Keratinocyte (primary cell): ENCODE measurements around the gene EYS. TPM values are rescaled to one million over a fixed set of nuclear protein-coding genes. Genes with fewer than 3 reads are reported as not detected.

Experiments
- DNase-seq: peaks from one replicate; pipeline ENCODE4 v3.0.0-alpha.2; 2011; ENCODE audit warnings: low read depth, missing footprints, low spot score
- FAIRE-seq: peaks from 2 replicates; lab custom pipeline; 2011; peaks lifted over from hg19 to GRCh38; lab: Jason Lieb, UNC
- H2AFZ ChIP-seq: 2 replicates; pipeline ENCODE4 v1.6.0; 2012; ENCODE audit warnings: low read length, control low read depth, inconsistent platforms; ENCODE audit not compliant: control insufficient read depth
- H3K27ac ChIP-seq: 2 replicates; pipeline ENCODE4 v1.5.1; 2011; ENCODE audit warnings: low read length; ENCODE audit not compliant: control insufficient read depth, insufficient read depth
- H3K27me3 ChIP-seq: 3 replicates; pipeline ENCODE4 v1.6.0; 2011; ENCODE audit warnings: low read length; ENCODE audit not compliant: control insufficient read depth, insufficient read depth; ENCODE audit errors: extremely low read depth
- H3K36me3 ChIP-seq, 2 experiments: 2 replicates in 1 of 2; 3 replicates in 1 of 2; pipeline ENCODE4 v1.5.1; 2011; ENCODE audit warnings: low read length in 2 of 2, mild to moderate bottlenecking in 1 of 2; ENCODE audit not compliant: control insufficient read depth in 2 of 2, insufficient read depth in 2 of 2; ENCODE audit errors: extremely low read depth in 1 of 2
- H3K4me1 ChIP-seq: 3 replicates; pipeline ENCODE4 v1.5.1; 2011; ENCODE audit warnings: low read length; ENCODE audit not compliant: control insufficient read depth, insufficient read depth; ENCODE audit errors: extremely low read depth
- H3K4me2 ChIP-seq: 3 replicates; pipeline ENCODE4 v1.6.0; 2011; ENCODE audit warnings: low read depth, low read length; ENCODE audit not compliant: control insufficient read depth, insufficient read depth; ENCODE audit errors: extremely low read depth
- H3K4me3 ChIP-seq, 3 experiments: fragments of 200-600 bp in 1 of 3; sonication (generic) in 1 of 3; 2 replicates in 2 of 3; 3 replicates in 1 of 3; pipeline ENCODE4 v1.5.1; 2011 to 2016; ENCODE audit warnings: low read length in 3 of 3, mild to moderate bottlenecking in 3 of 3, control low read depth in 2 of 3, inconsistent platforms in 1 of 3, low read depth in 1 of 3, mixed read lengths in 1 of 3, mixed run types in 1 of 3, moderate library complexity in 1 of 3; ENCODE audit not compliant: control insufficient read depth in 2 of 3, insufficient read depth in 2 of 3; ENCODE audit errors: extremely low read depth in 1 of 3
- H3K79me2 ChIP-seq: 2 replicates; pipeline ENCODE4 v1.6.0; 2012; ENCODE audit warnings: low read length; ENCODE audit not compliant: control insufficient read depth, insufficient read depth
- H3K9ac ChIP-seq: 3 replicates; pipeline ENCODE4 v1.6.0; 2011; ENCODE audit warnings: low read length; ENCODE audit not compliant: control insufficient read depth, insufficient read depth; ENCODE audit errors: extremely low read depth
- H3K9me1 ChIP-seq: 3 replicates; pipeline ENCODE4 v1.6.0; 2011; ENCODE audit warnings: low read length; ENCODE audit not compliant: control insufficient read depth, insufficient read depth; ENCODE audit errors: extremely low read depth
- H3K9me3 ChIP-seq: 2 replicates; pipeline ENCODE4 v1.5.1; 2012; ENCODE audit warnings: low read depth, low read length; ENCODE audit not compliant: control insufficient read depth
- H4K20me1 ChIP-seq: 3 replicates; pipeline ENCODE4 v1.6.0; 2011; ENCODE audit warnings: low read length; ENCODE audit not compliant: control insufficient read depth, insufficient read depth; ENCODE audit errors: extremely low read depth
- EZH2 ChIP-seq: IDR thresholded peaks from one replicate; pipeline ENCODE4 v1.6.1; 2012; ENCODE audit warnings: inconsistent platforms, mild to moderate bottlenecking, low read length, moderate library complexity
- dilution Hi-C: fragments of 300-500 bp; cut with MboI; formaldehyde crosslinking; loops from one replicate; pipeline ENCODE4 v1.7.0; 2020; ENCODE audit warnings: low sequenced_read_pairs; ENCODE audit not compliant: extremely low pct_ligation_motif_present
- polyA plus RNA-seq, 5 experiments: library from polyadenylated mRNA; depleted of rRNA in 3 of 5; stranded (reverse) in 3 of 5; stranded (forward) in 1 of 5; unstranded in 1 of 5; fragments of >200 nt; gene quantifications; 1 replicate in 1 of 5; 2 replicates in 3 of 5; 3 replicates in 1 of 5; pipeline versions ENCODE4 v1.2.1 to v1.2.3, GENCODE V29; 2011 to 2012; ENCODE audit warnings: missing spikeins in 2 of 5, low read depth in 1 of 5, low replicate concordance in 1 of 5
- TF ChIP-seq, protein P1 (sequence below), 3 experiments: IDR thresholded peaks in 1 of 3; conservative IDR thresholded peaks in 1 of 3; optimal IDR thresholded peaks in 1 of 3; 2 replicates in 2 of 3; 3 replicates in 1 of 3; pipeline versions ENCODE3 to v1.5.1; 2011; ENCODE audit warnings: low read length in 3 of 3, mild to moderate bottlenecking in 3 of 3, moderate library complexity in 2 of 3, control low read depth in 1 of 3, inconsistent platforms in 1 of 3; ENCODE audit not compliant: insufficient read depth in 2 of 3; ENCODE audit errors: extremely low read depth in 1 of 3

Gene EYS
- polyA plus RNA-seq, 1 donor (not counting 4 experiments of a cell fraction or from before 2014, with no cell fraction given), result 0.34 TPM

DNA sequence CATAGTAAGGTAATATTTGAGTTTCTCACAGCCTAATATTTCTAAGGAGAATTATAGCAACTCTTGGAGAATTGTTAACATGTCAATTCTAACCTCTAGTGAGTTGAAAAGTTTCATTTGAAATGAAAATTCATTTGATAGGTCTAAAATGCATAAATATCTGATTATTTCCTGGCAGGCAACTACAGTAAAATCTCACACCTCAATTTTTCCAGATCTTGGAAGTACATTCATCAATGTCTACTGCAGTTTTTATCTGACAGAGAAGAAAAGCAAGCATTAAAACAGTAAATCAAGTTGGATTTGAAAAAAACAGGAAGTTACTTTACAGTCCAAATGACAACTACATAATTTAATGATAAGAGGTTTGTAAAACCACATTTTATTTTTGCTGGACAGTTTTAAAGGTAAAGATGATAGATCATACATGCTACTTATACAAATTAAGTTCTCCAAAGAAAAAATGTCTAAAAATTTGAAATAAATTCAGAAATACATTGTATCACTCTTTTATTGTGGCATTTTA lies 631.3 kb downstream of the EYS start:
- no peaks in the 10 kb centered on the region for H3K9me1 ChIP-seq
- no peaks in the 10 kb centered on the region for H3K27me3 ChIP-seq
- no peak overlapping the region for H3K9ac ChIP-seq
- TF ChIP-seq, protein P1, sequence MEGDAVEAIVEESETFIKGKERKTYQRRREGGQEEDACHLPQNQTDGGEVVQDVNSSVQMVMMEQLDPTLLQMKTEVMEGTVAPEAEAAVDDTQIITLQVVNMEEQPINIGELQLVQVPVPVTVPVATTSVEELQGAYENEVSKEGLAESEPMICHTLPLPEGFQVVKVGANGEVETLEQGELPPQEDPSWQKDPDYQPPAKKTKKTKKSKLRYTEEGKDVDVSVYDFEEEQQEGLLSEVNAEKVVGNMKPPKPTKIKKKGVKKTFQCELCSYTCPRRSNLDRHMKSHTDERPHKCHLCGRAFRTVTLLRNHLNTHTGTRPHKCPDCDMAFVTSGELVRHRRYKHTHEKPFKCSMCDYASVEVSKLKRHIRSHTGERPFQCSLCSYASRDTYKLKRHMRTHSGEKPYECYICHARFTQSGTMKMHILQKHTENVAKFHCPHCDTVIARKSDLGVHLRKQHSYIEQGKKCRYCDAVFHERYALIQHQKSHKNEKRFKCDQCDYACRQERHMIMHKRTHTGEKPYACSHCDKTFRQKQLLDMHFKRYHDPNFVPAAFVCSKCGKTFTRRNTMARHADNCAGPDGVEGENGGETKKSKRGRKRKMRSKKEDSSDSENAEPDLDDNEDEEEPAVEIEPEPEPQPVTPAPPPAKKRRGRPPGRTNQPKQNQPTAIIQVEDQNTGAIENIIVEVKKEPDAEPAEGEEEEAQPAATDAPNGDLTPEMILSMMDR (optimal IDR thresholded peaks at IDR 0.05 in 1 of 3, IDR thresholded peaks at IDR 0.05 in 1 of 3, conservative IDR thresholded peaks at IDR 0.05 in 1 of 3; ENCODE audit: extremely low read depth in 1 of 3, insufficient read depth in 2 of 3, low read length in 3 of 3), result no peak
- TF ChIP-seq EZH2, result no peak
- no peaks in the 10 kb centered on the region for H3K36me3 ChIP-seq
- no peaks in the 10 kb centered on the region for H4K20me1 ChIP-seq
- H3K9me3 ChIP-seq, result no peaks in the 10 kb centered on the region
- dilution Hi-C loops, result no loop called here
- no peak overlapping the region for H3K27ac ChIP-seq
- no peak overlapping the region for H2AFZ ChIP-seq
- no peak overlapping the region for H3K4me3 ChIP-seq
- FAIRE-seq (no peak), DNase-seq (no peak)
- no peak overlapping the region for H3K4me2 ChIP-seq
- H3K4me1 ChIP-seq, result no peaks in the 10 kb centered on the region
- H3K79me2 ChIP-seq, result no peaks in the 10 kb centered on the region

DNA sequence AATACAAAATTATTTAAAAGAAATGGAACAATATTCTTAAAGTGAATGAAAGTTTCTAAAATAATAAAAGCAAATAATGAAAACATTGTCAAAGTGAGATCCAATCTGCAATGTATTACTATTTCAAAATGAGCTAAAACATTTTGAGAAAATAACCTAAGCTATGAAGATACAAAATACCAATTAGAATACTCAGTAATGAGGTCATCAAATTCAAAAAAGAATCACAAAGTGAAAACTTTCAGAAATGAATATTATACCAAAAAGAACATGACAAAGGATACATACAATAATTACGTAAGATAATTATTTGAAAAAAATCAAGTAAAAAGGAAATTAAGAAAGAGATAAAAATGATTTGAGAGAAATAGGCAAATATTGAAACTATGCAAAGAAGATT lies 634.5 kb downstream of the EYS start:
- Histone ChIP-seq H3K4me3 (no peak overlapping the region), H3K27ac (no peak overlapping the region), H3K4me2 (no peak overlapping the region), H2AFZ (no peak overlapping the region), H4K20me1 (no peaks in the 10 kb centered on the region), H3K36me3 (no peaks in the 10 kb centered on the region), H3K9me3 (no peaks in the 10 kb centered on the region), H3K27me3 (no peaks in the 10 kb centered on the region), H3K9ac (no peak overlapping the region), H3K9me1 (no peaks in the 10 kb centered on the region), H3K79me2 (no peaks in the 10 kb centered on the region), H3K4me1 (no peaks in the 10 kb centered on the region)
- no peak for DNase-seq
- FAIRE-seq, result no peak
- dilution Hi-C loops, result no loop called here
- TF ChIP-seq, protein P1 (optimal IDR thresholded peaks at IDR 0.05 in 1 of 3, IDR thresholded peaks at IDR 0.05 in 1 of 3, conservative IDR thresholded peaks at IDR 0.05 in 1 of 3; ENCODE audit: extremely low read depth in 1 of 3, insufficient read depth in 2 of 3, low read length in 3 of 3), result no peak
- no peak for TF ChIP-seq EZH2
